NCI-H2029 treated with DMSO at 0.1 percent for 48 hours (cell line): ENCODE results near the gene CDKN2D.
"Not testable (repeated sequence)": the region's sequence is repeated elsewhere in the genome, so short reads cannot be mapped to it uniquely, and the experiment has no call there.

Experiments
- DNase-seq: peaks from one replicate; lab custom pipeline; 2025; lab: John Stamatoyannopoulos, UW

Gene CDKN2D

DNA sequence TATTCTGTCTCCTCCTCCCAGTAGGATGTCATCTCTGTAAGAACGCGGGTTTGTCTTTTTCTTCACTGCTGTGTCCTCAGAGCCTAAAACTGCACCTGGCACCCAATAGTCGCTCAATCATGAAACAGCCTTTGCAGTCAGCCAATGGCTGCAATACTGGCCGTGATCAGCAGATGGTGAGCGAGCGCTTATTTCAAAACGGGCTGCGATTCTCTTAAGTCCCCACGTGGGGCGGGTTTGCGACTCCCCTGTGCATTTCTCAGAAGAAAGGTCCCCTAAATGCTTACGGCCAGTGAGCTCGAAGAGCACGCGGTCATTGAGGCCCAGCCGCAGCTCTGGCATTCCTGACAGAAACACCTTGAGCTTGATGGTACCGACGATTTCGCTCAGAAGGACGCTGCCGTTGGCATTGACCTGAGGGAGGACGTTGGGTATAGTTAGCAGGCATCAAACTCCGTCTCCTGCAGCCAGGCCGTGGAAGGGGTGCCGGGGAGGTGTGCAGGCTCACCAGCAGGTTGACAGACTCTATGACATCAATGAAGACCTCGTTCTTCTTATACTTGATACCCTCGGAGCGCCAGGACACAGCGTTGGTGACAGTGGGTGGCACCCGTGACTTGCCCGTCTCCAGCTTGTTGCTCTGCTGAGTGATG is 12.3 kb upstream of the CDKN2D start:
- peak; percentile 21 for DNase-seq

GRCh38 chr19:10577951-10578350 is 9.2 kb upstream of the CDKN2D start:
- DNase-seq = no peak

DNA sequence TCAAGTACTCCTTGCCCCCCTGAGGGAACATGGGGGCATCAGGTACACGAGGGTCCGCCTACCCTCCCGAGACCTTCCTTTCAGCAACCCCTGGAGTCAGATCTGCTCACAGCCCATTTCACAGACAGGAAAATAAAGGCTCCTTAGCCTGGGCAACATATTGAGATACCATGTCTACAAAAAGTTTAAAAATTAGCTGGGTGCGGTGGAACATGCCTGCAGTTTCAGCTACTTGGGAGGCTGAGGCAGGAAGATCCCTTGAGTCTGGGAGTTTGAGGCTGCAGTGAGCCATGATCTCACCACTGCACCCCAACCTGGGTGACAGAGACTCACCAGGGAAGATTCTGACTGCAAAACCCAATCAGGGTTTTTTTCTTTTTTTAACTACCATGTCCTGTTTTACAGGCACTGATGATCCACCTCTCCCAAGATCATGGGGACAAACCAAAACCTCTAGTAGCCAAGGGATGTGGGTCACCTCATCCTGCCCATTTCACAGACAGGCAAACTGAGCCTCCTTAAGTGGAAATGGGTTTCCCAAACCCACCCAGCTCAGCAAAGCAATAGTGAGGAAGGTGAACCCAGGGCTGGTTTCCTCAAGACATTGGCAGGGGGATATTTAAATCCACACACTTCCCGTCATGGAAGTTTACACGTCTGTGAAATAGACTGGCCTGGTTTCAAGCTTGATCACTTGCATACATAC is 6.4 kb upstream of the CDKN2D start:
- DNase-seq = no peak

- DNase-seq = no peak
These were observed 5.7 kb upstream of the CDKN2D start for GRCh38 chr19:10574462-10574861.

GRCh38 chr19:10573793-10574192 is 5.0 kb upstream of the CDKN2D start:
- DNase-seq = not testable (repeated sequence)

- no peak for DNase-seq
These were observed 535 bp downstream of the CDKN2D start for GRCh38 chr19:10568062-10568825.

GRCh38 chr19:10567656-10568055 is 1.1 kb downstream of the CDKN2D start:
- DNase-seq = no peak

DNA sequence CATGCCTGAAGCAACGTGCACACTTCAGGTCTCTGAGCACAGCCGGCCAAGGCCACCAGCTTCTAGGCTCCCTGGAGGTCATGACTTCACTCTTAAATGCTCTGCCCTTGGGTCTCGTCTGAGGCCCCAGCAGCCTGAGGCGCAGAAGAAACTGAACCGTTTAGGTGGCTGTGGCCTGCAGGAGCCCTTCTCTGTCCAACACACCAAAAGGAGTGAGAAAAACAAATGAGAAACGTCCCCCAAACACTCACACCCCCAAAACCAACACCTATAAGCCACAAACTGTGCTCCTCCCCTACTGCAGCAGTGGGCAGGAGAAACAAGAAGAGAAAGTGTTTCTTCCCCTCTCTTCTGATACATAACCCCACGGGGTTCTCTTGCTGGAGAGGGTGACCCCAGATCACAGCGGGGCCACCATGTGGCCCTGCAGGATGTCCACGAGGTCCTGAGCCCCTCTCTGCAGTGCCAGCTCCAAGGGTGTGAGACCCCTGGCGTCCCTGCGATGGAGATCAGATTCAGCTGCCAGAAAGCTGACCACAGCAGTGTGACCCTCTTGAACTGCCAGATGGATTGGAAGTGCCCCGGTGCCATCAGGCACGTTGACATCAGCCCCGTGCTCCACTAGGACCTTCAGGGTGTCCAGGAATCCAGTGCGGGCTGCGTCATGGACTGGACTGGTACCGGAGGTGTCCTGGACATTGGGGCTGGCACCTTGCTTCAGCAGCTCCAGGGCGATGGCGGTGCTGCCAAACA is 1.9 kb downstream of the CDKN2D start:
- no peak for DNase-seq

GRCh38 chr19:10566408-10566657 is 2.4 kb downstream of the CDKN2D start:
- DNase-seq = no peak

GRCh38 chr19:10565567-10566407 is 3.0 kb downstream of the CDKN2D start, which contains the start of gene KRI1:
Gene KRI1, minus strand, starts transcription at chr19:10566010. Its CDS starts 11 bp downstream, at chr19:10565999.
- DNase-seq = peak; percentile 91

GRCh38 chr19:10565028-10565566 is 3.7 kb downstream of the CDKN2D start:
- DNase-seq = no peak

GRCh38 chr19:10562609-10563008 is 6.2 kb downstream of the CDKN2D start:
- no peak for DNase-seq

DNA sequence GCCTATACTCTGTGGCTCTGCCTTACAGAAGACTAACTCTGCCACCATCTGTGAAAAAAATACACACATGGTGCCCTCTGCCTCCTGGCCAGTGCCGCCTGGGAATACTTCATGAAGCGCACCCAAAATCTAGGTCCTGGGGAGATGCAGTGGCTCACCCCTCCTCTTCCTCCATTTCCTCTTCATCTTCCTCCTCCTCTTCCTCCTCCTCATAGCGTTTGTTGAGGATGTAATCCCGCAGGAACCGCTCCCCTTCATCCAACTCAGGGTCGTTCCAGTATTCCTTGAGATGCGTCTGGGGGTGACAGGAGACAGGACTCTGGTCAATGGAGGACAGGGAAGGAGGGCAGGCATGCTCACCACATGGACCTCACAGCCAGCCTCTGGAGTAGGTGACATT is 8.6 kb downstream of the CDKN2D start:
- no peak for DNase-seq

GRCh38 chr19:10557603-10558197 is 11.1 kb downstream of the CDKN2D start:
- no peak for DNase-seq

- no peak for DNase-seq
These were observed 13.2 kb downstream of the CDKN2D start for GRCh38 chr19:10555610-10555973.

DNA sequence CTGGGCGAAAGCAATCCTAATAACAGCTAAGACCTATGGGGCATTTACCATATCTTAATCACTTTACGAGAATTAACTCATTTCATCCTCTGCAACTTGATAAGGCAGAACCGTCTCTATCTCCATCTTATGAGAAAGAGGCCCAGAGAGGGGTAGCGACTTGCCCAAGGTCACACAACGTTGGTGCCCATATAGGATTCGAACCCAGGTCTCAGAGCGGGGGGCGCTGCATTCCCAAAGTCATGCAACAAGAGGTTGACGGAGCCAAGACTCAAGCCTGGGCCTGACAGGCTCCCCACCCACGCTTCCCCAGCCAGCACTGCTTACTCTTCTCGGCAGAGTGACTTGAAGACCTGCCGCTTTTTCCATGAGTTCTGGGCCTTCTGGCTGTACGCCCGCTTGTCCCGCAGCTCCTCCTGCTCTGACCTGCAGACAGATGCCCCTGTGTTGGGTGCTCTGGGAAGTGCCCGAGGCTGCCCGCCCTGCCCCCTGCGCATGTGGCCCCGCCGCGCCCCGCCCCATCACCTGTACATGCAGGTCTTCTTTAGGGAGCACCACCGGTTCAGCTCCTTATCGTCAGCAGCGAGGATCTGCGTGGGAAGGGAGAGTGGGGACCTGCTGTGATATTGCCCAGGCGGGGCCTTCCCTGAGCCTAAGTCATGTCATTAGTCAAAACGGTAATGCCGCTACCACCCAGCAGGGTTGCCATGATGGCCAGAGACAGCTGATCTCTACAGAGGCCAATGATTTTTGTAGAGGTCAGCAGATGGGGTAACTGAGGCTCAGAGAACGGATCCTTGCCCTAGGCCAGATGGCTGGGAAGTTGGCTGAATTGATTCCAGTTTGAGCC is 13.8 kb downstream of the CDKN2D start:
- no peak for DNase-seq

- no peak for DNase-seq
These were observed 14.8 kb downstream of the CDKN2D start for GRCh38 chr19:10553943-10554381.

DNA sequence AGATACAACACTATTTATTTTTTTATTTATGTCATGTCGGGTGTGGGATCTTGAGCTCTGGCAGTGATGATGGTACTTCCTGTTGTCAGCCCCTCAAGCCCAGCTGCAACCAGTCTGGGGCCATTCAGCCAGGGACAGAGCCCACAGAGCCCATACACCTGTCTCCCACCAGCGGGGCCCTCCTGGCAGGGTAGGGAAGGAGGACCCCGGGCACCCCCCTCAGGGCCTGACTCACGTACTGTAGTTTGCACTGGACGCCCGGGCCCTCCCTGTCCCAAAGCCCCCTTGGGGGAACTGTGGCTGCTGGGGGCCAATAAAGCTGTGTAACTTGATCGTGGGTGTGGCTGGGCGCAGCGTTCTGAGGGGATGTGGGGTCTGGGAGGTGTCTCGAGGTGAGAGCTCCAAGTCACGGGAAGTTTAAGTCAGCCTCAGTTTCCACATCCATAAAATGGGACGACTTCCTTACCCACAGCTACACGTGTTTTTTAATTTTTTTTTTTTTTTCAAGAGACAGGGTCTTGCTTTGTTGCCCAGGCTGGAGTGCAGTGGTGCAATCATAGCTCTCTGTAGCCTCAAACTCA is 15.6 kb downstream of the CDKN2D start:
- no peak for DNase-seq

DNA sequence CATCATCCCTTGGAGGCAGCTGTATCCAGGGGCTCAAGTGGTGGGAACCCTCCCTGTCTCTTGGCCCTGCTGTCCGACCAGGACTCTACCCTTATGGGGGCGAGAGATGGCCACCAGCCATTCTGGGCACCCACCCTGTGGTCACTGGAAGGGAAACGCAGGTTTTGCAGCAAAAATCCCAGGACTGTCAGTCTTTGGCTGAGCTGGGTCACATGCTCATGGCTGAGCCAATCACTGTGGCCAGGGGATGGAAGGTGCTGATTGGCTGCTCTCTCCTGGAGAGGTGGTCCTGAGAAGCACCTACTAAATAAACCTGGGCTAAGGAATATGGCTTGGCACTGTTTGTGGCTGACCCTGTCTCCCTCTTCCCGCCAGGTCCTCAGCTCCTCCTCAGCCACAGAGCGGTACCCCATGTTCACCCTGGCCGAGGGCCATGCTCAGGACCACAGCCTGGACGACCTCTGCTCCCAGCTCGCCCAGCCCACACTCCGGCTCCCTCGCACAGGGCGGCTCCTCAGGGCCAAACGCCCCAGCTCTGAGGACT is 16.2 kb downstream of the CDKN2D start:
- DNase-seq = no peak
